T-helper 2 cell treated with Interferon-gamma antibody and Interleukin-4, amounts not matched to agents 100 ng/mL and 5 ng/mL, for 36 hours (primary cell): ENCODE measurements around the gene MAGI2. TPM values are rescaled to one million over a fixed set of nuclear protein-coding genes. Genes with fewer than 3 reads are reported as not detected.

Experiments used
- intact Hi-C: fragments of 100-400 bp; cut with micrococcal nuclease; formaldehyde crosslinking; loops from one replicate; pipeline ENCODE4 v1.15.1; 2023
- total RNA-seq: library from RNA; stranded (reverse); gene quantifications from 2 replicates; pipeline ENCODE4 v1.2.3, GENCODE V29; 2022

MAGI2 gene
- total RNA-seq, 1 donor from 2014 or later, result not detected

DNA sequence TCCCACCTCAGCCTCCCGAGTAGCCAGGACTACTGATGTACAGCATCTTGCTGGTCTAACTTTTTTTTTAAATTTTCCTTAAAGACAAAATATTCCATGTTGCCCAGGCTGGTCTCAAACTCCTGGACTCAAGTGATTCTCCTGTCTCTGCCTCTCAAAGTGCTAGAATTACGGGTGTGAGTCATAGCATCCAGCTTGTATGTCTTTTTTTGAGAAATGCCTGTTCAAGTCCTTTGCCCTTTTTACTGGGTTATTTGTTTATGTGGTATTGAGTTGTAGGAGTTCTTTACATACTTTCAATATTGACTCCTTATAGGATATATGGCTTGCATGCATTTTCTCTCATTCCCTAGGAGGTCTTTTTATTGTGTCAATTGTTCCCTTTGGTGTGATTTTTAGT lies 486.4 kb downstream of the MAGI2 start:
- intact Hi-C loops, result no loop called here

DNA sequence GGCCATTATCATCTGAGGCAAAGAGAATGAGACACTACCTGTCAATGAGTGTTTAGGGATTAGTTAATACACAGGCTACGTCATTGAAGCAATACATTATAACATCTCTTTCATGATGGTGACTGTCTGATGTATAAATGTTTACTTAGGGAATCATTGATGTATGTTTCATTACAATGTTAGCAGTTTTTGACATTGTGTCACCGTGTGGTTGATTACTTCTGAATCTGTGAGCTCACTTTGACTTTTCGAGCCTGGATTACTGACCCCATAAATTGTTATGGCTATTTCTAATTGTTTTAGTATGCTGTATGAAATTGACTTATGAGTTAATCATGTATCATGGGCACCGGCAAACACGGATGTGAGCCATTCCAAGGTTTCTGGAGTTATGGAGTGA lies 494.0 kb downstream of the MAGI2 start:
- intact Hi-C loops, result no loop called here

DNA sequence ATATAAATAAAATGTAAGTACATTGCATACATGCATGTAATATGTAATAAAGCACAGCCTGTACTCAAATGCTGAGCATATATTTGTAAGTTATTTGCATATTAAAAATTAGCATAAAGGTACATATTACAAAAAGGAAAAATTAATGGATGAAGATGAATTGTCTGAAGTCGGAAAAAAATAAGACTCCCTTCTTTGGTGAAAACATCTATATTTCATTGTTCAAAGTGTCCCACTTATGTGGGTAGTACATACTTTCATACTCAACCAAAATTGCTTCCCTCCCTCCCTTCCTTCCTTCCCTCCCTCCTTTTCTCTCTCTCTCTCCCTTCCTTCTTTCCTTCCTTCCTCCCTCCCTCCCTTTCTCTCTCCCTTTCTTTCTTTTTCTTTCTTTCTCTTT lies 498.1 kb downstream of the MAGI2 start:
- intact Hi-C loops, result no loop called here

DNA sequence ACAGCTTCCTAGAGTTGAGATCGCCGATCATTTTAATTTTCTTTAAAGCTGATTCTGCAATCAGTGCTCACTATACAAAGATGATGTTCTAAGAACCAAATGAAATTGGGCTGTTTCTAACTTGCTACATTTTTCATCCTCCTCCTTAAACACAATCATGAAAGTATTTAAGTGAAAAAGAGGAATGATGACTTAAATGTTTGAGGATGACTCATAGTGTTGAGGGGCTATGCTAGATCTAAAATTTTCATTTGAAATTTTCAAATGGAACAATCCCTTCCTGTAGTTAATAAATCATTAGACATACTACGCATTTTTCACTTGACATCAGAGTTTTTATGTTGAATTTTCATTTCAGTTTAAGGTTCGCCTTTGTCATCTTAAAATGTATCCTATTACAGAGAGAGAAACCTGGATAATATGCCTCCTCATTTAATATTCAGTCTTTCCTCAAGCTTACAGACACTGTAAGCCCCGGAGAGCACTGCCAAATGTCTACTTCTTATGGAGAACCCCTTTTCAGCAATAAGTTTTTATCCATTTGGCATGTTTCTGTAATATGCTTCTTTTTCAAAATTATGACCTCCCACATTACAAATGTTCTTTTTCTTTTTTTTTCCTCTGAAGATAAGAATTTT lies 499.6 kb downstream of the MAGI2 start:
- intact Hi-C loops, result no loop called here

DNA sequence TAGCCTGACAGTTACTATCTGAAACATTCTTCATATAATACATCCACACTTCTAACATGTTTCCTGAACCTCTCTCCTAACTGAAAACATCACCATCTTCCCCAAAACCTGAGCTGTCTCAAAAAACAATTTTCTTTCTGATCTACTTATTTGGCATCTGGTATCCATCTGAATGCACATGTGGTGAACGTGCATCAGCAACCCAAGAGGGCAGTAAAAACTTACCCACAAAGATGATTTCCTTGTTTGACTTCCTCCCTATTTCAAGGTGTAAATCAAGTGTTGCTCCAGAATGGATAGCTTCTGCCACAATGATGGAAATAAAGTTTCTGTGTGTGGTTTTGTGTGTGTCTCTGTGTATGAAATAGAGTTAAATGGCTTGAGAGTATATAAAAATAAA lies 500.4 kb downstream of the MAGI2 start:
- intact Hi-C loops, result no loop called here

DNA sequence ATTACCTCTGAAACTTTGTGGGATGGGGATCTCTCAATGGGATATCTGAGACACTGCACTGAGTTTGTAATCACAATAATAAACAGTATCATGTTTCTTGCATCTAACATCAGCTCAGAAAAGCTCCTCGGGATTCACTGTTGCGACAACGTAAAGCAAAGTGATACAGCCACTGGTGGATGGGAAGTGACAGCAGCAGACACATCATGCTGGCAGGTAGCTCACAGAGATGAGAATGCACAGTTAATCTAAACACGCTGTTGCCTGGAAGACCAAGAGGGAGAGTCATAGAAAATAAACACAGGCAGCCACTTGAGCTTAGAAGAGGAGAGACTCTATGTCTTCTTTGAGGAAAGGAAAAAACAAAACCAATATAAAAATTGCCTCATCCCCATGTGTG lies 513.8 kb downstream of the MAGI2 start:
- intact Hi-C loops, result no loop called here

DNA sequence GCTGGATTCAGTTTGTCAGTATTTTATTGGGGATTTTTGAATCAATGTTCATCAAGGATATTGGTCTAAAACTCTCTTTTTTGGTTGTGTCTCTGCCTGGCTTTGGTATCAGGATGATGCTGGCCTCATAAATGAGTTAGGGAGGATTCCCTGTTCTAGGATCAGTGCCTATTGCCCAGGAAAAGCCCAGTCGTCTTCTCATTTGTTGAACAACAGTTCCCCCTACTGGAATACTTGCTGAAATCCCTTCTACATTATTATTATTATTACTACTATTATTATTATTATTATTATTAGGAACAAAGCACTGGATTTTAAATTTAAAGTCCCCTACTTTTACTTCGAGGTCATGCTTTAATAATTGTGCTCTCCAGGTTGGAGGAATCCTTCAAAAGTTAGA lies 528.9 kb downstream of the MAGI2 start:
- intact Hi-C loops, result no loop called here

DNA sequence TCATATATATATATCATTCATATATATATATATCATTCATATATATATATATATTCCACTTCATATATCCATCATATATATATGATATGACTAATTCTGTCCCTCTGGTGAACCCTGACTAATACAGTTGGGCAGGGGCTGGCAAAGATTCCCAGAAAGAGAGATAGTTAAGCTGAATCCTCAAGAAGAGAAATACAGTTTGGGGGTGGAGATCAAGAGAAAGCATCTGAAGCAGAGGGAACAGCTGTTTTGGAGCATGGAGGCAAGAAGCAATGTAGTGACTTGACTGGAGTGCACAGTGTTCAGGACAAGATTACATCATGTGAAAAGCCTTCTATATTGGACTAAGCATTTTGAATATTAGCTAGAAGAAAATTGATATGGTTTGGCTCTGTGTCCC lies 540.7 kb downstream of the MAGI2 start:
- intact Hi-C loops, result no loop called here

DNA sequence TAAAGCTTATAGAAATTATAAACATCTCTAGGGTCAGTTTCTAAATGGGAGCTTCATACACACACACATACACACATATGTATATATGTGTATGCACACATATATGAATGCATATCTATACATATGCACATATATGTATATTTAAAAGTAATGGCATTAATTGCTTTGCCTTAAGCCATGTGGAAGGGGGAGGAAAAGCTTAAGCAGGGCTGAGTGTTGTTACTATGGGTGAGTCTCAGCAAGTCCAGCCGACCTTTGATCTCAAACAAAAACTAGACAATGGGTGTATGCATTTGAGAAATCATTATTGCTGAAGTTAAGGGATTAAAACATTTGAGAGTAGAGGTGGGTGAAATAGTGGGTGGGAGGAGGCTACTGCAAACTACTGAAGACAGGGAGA lies 546.7 kb downstream of the MAGI2 start:
- intact Hi-C loops, result no loop called here

DNA sequence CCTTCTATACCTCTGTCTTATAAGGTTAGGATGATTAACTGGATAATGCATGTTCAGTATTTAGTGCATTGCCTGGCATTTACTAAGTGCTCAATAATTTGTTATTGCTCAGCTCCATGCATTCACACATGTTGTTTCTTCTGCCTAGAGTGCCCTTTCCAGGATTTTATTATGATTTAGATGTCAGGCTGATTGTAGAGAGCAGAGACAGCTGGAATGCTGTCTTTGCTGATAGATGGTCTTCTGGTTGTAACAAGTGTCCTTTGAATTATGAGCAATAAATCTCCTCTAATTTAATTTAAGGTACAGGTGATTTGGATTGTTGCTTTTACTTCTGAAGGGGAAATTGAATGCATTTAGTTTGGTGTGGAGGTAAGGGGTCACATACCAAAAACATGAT lies 548.0 kb downstream of the MAGI2 start:
- intact Hi-C loops, result no loop called here

DNA sequence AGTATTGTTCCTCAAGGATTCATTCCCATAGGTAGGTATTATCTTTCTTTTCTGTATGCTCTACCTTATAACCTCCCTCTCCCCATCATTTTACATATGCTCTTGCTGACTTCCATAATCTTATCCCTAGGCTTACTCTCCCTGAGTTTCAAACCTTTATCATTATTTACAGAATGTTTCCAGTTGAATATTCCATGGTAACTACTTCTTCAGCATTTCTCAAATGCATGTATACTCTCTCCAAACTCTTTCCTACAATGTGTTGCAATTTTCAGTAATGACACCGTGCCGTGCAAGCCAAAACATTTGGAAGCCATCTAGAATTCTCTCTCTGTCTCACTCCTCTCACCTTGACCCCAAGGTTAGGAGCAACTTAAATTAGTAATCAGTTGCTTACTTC lies 548.5 kb downstream of the MAGI2 start:
- intact Hi-C loops, result no loop called here

DNA sequence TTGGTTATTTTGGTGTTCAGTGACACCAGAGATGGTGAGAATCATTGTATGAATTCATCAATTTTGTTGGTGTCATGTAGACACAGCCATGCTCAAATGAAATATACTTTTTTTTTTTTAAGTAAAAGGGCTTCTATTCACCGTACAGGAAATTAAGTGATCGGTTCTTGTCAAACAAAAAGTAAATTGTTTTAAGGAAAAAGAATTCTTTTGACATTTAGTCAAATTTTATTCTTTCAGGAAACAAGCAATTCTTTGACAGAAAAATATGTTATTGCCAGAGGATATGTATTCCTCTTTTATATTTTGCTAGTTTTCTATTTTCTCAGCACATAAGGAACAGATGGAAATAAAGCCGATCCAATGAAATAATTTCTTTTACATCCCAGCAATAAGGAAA lies 551.9 kb downstream of the MAGI2 start:
- intact Hi-C loops, result no loop called here

DNA sequence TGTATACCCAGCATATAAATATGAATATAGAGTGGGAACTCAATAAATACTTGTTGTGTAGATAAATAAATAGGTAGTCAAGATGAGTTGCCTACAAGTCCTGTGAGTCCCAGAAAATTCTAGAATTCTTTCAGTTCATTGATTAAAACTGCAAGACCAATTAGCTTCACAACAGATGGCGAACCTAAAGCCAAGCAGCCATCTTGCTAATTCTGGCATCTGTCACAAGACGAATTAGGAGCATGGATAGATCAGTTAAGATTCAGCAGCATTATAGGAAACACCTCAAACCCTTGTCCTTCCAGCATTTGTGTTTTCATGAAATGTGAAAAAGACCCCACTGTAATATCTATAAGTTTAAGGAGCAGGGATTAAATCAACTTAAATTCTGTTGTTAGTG lies 552.7 kb downstream of the MAGI2 start:
- intact Hi-C loops, result no loop called here

DNA sequence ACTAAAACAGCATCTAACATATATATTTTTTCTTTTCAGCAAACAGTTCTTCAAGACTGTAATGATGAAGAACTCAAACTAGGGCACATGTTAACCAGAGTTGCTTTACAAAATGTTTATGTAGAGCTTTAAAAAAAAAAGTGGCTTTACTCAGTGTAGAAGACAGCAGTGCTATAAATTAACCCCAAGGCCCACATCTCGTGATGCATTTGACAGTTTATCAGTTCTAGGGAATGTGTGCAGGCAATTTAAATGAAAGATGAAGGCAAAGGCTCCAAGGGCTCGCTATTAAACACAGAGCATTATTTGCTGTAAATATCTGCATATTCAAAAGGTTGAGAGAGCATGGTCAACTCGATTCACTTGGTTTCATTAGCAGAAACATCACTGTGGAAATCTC lies 558.1 kb downstream of the MAGI2 start:
- intact Hi-C loops, result no loop called here

DNA sequence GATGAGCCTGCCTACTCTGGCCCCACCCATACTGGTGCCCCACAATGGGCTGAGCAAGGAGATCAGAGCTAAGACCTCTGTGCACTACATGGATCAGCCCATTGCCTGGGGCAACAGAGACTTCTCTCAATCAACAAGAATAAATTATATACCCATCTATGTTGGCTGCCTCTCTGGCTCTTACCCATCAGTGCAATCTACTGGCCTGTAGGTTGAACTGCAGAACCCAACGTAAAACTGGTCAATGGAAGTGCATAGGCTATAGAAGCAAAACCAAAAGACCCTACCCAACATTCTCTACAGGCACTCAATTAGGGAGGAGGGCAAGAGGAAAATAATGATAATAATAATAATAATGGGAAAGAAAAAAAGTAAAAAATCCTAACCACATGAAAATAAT lies 574.3 kb downstream of the MAGI2 start:
- intact Hi-C loops, result no loop called here

DNA sequence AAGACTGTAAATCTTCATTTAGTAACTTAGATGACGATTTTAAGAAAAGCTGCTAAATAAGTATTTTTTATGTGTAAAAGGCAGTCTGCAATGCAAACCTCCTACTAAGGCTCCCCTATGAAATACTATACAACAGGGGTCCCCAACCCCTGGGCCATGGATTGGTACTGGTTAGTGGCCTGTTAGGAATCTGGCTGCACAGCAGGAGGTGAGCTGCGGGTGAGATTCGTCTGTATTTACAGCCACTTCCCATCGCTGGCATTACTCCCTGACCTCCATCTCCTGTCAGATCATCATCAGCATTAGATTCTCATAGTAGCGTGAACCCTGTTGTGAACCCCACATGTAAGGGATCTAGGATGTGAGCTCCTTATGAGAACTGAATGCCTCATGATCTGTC lies 580.4 kb downstream of the MAGI2 start:
- intact Hi-C loops, result no loop called here

DNA sequence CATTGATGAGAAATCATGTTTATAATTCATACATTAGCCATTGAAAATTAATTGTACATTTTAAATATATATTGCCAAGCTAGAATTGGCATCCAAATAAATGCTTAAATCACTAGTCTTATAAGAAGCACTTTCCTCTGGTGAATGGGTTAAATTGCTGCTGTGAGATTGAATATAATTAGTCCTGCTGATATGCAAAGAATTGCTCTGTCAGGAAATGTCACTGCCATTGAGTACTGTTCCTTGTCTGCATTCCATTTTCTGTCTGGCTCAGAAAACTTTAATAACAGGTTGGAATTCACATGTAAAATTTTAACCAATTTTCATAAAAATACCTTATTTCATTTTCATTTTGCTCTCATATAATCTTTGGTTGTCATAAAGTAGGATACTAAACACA lies 589.1 kb downstream of the MAGI2 start:
- intact Hi-C loops, result no loop called here

DNA sequence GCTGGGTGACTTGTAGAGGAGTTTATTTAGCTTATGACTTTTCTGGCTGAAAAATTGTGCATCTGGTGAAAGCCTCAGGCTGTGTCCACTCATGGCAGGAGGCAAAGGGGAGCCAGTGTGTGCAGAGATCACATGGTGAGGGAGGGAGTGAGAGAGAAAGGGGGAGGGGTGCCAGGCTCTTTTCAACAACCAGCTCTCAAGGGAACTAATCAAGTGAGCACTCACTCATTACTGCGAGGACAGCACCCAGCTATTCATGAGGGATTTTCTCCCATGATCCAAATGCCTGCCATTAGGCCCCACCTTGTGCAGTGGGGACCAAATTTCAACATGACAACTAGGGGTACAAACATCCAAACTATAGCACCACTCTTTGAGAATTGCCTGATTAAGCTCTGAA lies 590.2 kb downstream of the MAGI2 start:
- intact Hi-C loops, result no loop called here

DNA sequence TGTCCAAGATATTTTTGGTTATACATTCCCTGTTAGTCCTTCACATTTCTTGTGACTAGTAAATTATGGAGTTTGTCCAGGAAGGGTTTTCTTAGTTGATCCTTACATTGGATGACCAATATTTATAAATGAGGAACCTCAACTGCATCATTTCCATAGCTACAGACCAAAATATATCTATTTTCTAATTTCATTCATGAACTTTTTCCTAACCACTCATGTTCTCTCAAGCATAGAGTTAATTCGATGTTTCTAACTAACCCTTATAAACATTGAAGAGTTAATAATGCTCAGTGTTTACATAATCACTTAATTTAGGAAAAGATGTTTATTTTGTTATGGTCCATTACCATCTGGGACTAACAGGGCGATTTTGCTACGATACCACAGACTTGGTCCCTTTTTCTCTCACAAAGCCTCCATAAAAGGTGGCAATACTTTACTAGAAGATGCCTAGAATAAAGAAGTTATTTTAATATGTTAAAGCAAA lies 591.0 kb downstream of the MAGI2 start:
- intact Hi-C loops, result no loop called here

DNA sequence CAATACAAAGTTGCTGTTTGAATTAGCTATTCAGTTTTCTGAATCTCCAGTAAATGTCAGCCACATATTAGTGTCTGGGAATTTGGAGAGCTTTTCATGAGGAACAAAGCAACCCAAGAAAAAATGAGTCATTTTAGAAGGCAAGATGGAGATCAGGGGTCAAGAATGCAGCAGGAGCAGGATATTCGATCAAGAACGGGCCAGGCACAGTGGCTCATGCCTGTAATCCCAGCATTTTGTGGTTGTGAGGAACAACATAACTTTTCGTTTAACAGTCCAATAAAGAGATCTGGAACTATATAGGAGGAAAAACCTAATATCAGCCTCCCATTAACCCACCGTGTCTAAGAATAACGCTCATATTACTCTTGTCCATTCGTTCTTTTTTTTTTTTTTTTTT lies 600.5 kb downstream of the MAGI2 start:
- intact Hi-C loops, result no loop called here

DNA sequence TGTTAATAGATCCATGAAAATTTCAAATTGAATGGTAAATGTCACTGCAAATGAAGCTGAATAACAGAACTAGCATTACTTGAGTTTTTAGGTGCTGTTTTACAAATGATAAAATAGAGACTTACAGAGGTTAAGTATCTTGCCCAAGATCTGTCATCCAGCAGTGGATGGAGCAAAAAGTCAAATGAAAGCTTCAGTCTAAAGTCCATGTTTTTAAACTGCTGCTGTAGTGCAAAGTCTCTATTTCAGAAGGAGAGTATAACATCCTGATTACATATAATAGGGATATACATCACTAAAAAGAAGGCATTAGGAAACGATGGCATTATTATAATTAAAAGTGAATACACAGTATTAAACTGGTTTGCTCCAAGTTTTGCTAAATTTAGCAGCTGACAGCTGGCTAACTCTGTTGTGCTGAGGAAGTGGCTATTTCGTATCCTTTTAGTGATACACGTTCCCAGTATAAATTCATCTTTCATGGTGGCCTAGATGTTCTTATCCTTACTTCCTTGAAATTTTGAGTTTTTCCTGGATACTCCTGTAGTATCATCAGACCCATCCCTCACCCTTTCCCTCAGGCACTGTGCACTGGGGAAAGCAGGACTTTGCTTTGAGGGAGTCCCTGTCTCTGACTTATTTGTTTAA lies 603.2 kb downstream of the MAGI2 start:
- intact Hi-C loops, result no loop called here

DNA sequence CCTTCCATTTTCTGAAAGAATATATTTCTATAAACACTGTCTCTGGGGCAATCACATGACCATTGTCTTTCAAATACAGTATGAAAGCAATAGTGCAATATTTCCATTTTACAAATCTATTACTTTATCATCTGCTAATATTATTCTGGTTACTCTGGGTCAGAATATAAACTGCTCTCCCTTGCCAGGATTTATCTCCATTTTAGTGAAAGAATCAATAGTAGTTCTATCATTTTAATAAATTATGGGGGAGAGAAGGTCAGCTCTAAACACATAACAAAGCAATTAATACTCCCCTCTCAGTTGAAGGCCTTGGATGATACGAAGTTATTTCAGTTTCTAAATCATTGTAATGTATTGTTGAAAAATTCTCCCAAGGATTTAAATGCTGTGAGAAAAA lies 608.3 kb downstream of the MAGI2 start:
- intact Hi-C loops, result no loop called here

DNA sequence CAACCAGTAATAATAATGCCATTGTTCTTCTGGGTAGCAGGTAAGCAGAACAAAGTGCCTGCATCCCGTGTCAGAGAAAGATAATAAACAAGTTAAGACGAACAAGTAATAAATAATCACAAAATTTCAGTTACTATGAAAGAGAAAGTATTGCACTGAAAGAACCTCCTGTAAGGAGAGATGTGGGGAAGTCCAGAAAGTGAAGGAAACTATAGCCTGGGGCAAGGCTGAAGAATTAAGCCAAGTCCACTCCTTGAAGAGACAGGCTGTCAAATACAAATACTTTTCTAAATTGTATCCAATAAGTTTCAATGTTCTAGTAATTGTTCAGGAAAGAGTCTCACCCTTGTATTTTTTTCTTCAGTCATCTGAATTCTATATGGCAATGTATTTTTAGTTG lies 611.4 kb downstream of the MAGI2 start:
- intact Hi-C loops, result no loop called here
